Liver (tissue), 9 donors: ENCODE data around the gene FGF3. TPM values are rescaled to one million over a fixed set of nuclear protein-coding genes. Genes with fewer than 3 reads are reported as not detected.

Source experiments
- DNase-seq: peaks from one replicate; pipeline ENCODE4 v3.0.0-alpha.2; 2017; ENCODE audit warnings: low spot score
- H3K27ac ChIP-seq, 2 donors: one replicate each; pipeline ENCODE4 v1.7.0; 2013; ENCODE audit warnings: inconsistent platforms in 2 of 2, low read length in 2 of 2, control low read depth in 1 of 2, low read depth in 1 of 2, mild to moderate bottlenecking in 1 of 2
- H3K27me3 ChIP-seq, 4 donors: one replicate each; pipeline versions ENCODE4 v1.6.1 to v1.7.0; 2013; ENCODE audit warnings: low read length in 3 of 4, inconsistent platforms in 1 of 4, mild to moderate bottlenecking in 1 of 4, moderate library complexity in 1 of 4; ENCODE audit not compliant: control insufficient read depth in 4 of 4, insufficient read depth in 4 of 4
- H3K36me3 ChIP-seq, 4 donors: one replicate each; pipeline versions ENCODE4 v1.6.1 to v1.7.0; 2013; ENCODE audit warnings: low read length in 3 of 4, mild to moderate bottlenecking in 3 of 4, low read depth in 1 of 4, moderate library complexity in 1 of 4; ENCODE audit not compliant: control insufficient read depth in 4 of 4, insufficient read depth in 3 of 4
- H3K4me1 ChIP-seq, 4 donors: one replicate each; pipeline versions ENCODE4 v1.6.1 to v1.7.0; 2013; ENCODE audit warnings: low read length in 3 of 4, mild to moderate bottlenecking in 3 of 4, moderate library complexity in 1 of 4; ENCODE audit not compliant: control insufficient read depth in 4 of 4, insufficient read depth in 4 of 4
- H3K4me3 ChIP-seq, 3 donors: one replicate each; pipeline versions ENCODE4 v1.6.1 to v1.7.0; 2013; ENCODE audit warnings: low read length in 3 of 3, control low read depth in 1 of 3, low read depth in 1 of 3, mild to moderate bottlenecking in 1 of 3
- H3K9ac ChIP-seq, 2 donors: one replicate each; pipeline ENCODE4 v1.7.0; 2013; ENCODE audit warnings: low read length in 2 of 2, mild to moderate bottlenecking in 2 of 2, moderate library complexity in 2 of 2, control low read depth in 1 of 2, low read depth in 1 of 2
- H3K9me3 ChIP-seq, 4 donors: one replicate each; pipeline versions ENCODE4 v1.6.1 to v1.7.0; 2013; ENCODE audit warnings: low read length in 3 of 4; ENCODE audit not compliant: control insufficient read depth in 4 of 4
- CTCF ChIP-seq: fragments of 150-350 bp; IDR thresholded peaks from 2 replicates; pipeline ENCODE4 v1.5.1; 2017; ENCODE audit warnings: improper control_type of control experiment, low read depth, low read length; ENCODE audit not compliant: missing input control
- FOXA1 ChIP-seq: IDR thresholded peaks from 2 replicates; pipeline ENCODE4 v1.6.1; 2016; ENCODE audit warnings: antibody characterized with exemption
- FOXA2 ChIP-seq: IDR thresholded peaks from 2 replicates; pipeline ENCODE4 v1.6.1; 2016; ENCODE audit warnings: antibody characterized with exemption
- HNF4A ChIP-seq, 2 donors: conservative IDR thresholded peaks; 2 replicates each; pipeline ENCODE4 v1.6.1; 2016; ENCODE audit warnings: antibody characterized with exemption in 2 of 2, mild to moderate bottlenecking in 2 of 2
- HNF4G ChIP-seq: IDR thresholded peaks from 2 replicates; pipeline ENCODE4 v1.6.1; 2016; ENCODE audit warnings: antibody characterized with exemption
- JUND ChIP-seq, 2 donors: IDR thresholded peaks; 2 replicates each; pipeline ENCODE4 v1.6.1; 2016; ENCODE audit warnings: antibody characterized with exemption in 2 of 2
- TAF1 ChIP-seq: conservative IDR thresholded peaks from 2 replicates; pipeline ENCODE4 v1.6.1; 2016; ENCODE audit warnings: antibody characterized with exemption, mild to moderate bottlenecking
- YY1 ChIP-seq: IDR thresholded peaks from 2 replicates; pipeline ENCODE4 v1.6.1; 2016; ENCODE audit warnings: antibody characterized with exemption, mild to moderate bottlenecking
- ZBTB33 ChIP-seq: IDR thresholded peaks from 2 replicates; pipeline ENCODE4 v1.6.1; 2016; ENCODE audit warnings: antibody characterized with exemption
- WGBS: extraction: QIAGEN DNeasy Blood & Tissue Kit; methylation state at CpG from one replicate; pipeline ENCODE4 v1.1.7; 2013; 5-methylcytosine and 5-hydroxymethylcytosine counted together
- polyA plus RNA-seq, 2 donors: library from polyadenylated mRNA; stranded (reverse) in 1 of 2; unstranded in 1 of 2; fragments of 200-250 nt in 1 of 2; fragments of >200 nt in 1 of 2; fragmentation: Nextera tagmentation in 1 of 2; extraction: Ambion mirVana in 1 of 2; gene quantifications; one replicate each; pipeline versions ENCODE4 v1.2.1 to v1.2.3, GENCODE V29; 2013 to 2015
- total RNA-seq, 2 donors: library from RNA; depleted of rRNA; stranded (reverse); fragments of >200 nt; gene quantifications; one replicate each; pipeline ENCODE4 v1.2.3, GENCODE V29; 2014
- TF ChIP-seq, protein P1 (sequence below): IDR thresholded peaks from 2 replicates; pipeline ENCODE4 v1.6.1; 2016; ENCODE audit warnings: antibody characterized with exemption
- TF ChIP-seq, protein P2 (sequence below): IDR thresholded peaks from 2 replicates; pipeline ENCODE4 v1.6.1; 2016; ENCODE audit warnings: antibody characterized with exemption
- donor health status: healthy.
- donor health status: healthy.
- donor health status: healthy.
- donor health status: healthy.
- donor health status: healthy.

Gene FGF3
- total RNA-seq, result not detected
- polyA plus RNA-seq, result not detected

GRCh38 chr11:69818603-69819441, at the start of gene FGF3:
FGF3 (minus strand) TSS chr11:69819416; CDS start chr11:69818933, 483 bp downstream.
- Histone ChIP-seq H3K4me3 (no peak within 1 kb of the TSS), H3K36me3 (no peaks in the 10 kb centered on the region), H3K4me1 (peaks cover 4 to 12% (median 6%) of the 10 kb centered on the region in 4 donors), H3K27me3 (peaks cover 6 to 20% (median 13%) of the 10 kb centered on the region in 4 donors), H3K27ac (no peak within 1 kb of the TSS), H3K9ac (no peak within 1 kb of the TSS), H3K9me3 (no peaks in the 10 kb centered on the region)
- 5% methylated on average over 105 of the region's 105 CpGs for WGBS
- TF ChIP-seq, protein P1, sequence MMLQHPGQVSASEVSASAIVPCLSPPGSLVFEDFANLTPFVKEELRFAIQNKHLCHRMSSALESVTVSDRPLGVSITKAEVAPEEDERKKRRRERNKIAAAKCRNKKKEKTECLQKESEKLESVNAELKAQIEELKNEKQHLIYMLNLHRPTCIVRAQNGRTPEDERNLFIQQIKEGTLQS, result no peak
- TF ChIP-seq HNF4A (conservative IDR thresholded peaks at IDR 0.05), result no peak
- no peak for TF ChIP-seq CTCF
- TF ChIP-seq FOXA2, result no peak
- TF ChIP-seq HNF4G, result no peak
- TF ChIP-seq YY1, result no peak
- DNase-seq, result no peak

- no peak overlapping the region for H3K4me3 ChIP-seq
- no peak overlapping the region for H3K9ac ChIP-seq
- WGBS, result 93% methylated on average over 8 of the region's 8 CpGs
- H3K9me3 ChIP-seq, result no peaks in the 10 kb centered on the region
- no peaks in the 10 kb centered on the region for H3K36me3 ChIP-seq
- peaks cover 0 to 16% (median 7%) of the 10 kb centered on the region in 4 donors for H3K4me1 ChIP-seq
- no peaks in the 10 kb centered on the region for H3K27me3 ChIP-seq
- TF ChIP-seq FOXA1, result no peak
- no peak for TF ChIP-seq HNF4G
- no peak for TF ChIP-seq TAF1
- TF ChIP-seq, protein P2, sequence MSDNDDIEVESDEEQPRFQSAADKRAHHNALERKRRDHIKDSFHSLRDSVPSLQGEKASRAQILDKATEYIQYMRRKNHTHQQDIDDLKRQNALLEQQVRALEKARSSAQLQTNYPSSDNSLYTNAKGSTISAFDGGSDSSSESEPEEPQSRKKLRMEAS, result no peak
- TF ChIP-seq ZBTB33, result no peak
- no peak for DNase-seq
- no peak overlapping the region for H3K27ac ChIP-seq
Measured at GRCh38 chr11:69868871-69869270, 49.7 kb upstream of the FGF3 start.

- TF ChIP-seq, protein P2, result no peak
- peak in 1 of 2 donors; percentile 6 for TF ChIP-seq JUND (IDR thresholded peaks at IDR 0.05)
- WGBS, result 64% methylated on average over 41 of the region's 41 CpGs
- no peak for DNase-seq
- H3K9me3 ChIP-seq, result no peaks in the 10 kb centered on the region
- no peaks in the 10 kb centered on the region for H3K36me3 ChIP-seq
- H3K27ac ChIP-seq, result peak overlapping the region; percentile 64 to 67
- no peak overlapping the region for H3K9ac ChIP-seq
- no peaks in the 10 kb centered on the region for H3K27me3 ChIP-seq
- H3K4me1 ChIP-seq, result peaks cover 0 to 16% (median 7%) of the 10 kb centered on the region in 4 donors
- H3K4me3 ChIP-seq, result no peak overlapping the region
Measured at GRCh38 chr11:69868006-69868810, 49.0 kb upstream of the FGF3 start.
